ENCODE results near the gene TMEM234.
"Not testable (repeated sequence)": the region's sequence is repeated elsewhere in the genome, so short reads cannot be mapped to it uniquely, and the experiment has no call there.

The TMEM234 gene

GRCh38 chr1:32265846-32266245, 43.7 kb upstream of the TMEM234 start:
- Histone ChIP-seq H4K20me1 (ENCODE audit: insufficient read depth, low read length) (no peaks in the 10 kb centered on the region), H3K27ac (ENCODE audit: low read length) (no peak overlapping the region), H3K9ac (ENCODE audit: low read length) (no peak overlapping the region), H2AFZ (ENCODE audit: low read length) (no peak overlapping the region), H3K27me3 (replicated peaks; ENCODE audit: insufficient read depth, low read length) (no peaks in the 10 kb centered on the region), H3K4me3 (ENCODE audit: low read length) (no peak overlapping the region), H3F3A (ENCODE audit: insufficient read depth, low read length) (no peaks in the 10 kb centered on the region), H3K9me2 (replicated peaks; ENCODE audit: insufficient read depth, low read length) (no peaks in the 10 kb centered on the region), H3K36me3 (replicated peaks; ENCODE audit: insufficient read depth, low read length) (no peaks in the 10 kb centered on the region), H3K9me3 (replicated peaks; ENCODE audit: insufficient read depth, low read length) (no peaks in the 10 kb centered on the region), H3K79me2 (ENCODE audit: low read length) (no peaks in the 10 kb centered on the region), H3K4me1 (ENCODE audit: low read length) (peaks cover 9% of the 10 kb centered on the region; the same call in 1 of the 2 replicates), H3K4me2 (ENCODE audit: low read depth, low read length) (no peak overlapping the region)
- no peak for DNase-seq
- TF ChIP-seq EZH2 (optimal IDR thresholded peaks at IDR 0.05; ENCODE audit: low read depth, low read length), result no peak
- no peak for TF ChIP-seq EZH2phosphoT487 (IDR thresholded peaks at IDR 0.05; ENCODE audit: low read length)
- TF ChIP-seq, protein P1, sequence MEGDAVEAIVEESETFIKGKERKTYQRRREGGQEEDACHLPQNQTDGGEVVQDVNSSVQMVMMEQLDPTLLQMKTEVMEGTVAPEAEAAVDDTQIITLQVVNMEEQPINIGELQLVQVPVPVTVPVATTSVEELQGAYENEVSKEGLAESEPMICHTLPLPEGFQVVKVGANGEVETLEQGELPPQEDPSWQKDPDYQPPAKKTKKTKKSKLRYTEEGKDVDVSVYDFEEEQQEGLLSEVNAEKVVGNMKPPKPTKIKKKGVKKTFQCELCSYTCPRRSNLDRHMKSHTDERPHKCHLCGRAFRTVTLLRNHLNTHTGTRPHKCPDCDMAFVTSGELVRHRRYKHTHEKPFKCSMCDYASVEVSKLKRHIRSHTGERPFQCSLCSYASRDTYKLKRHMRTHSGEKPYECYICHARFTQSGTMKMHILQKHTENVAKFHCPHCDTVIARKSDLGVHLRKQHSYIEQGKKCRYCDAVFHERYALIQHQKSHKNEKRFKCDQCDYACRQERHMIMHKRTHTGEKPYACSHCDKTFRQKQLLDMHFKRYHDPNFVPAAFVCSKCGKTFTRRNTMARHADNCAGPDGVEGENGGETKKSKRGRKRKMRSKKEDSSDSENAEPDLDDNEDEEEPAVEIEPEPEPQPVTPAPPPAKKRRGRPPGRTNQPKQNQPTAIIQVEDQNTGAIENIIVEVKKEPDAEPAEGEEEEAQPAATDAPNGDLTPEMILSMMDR (IDR thresholded peaks at IDR 0.05; ENCODE audit: low read length), result no peak

DNA sequence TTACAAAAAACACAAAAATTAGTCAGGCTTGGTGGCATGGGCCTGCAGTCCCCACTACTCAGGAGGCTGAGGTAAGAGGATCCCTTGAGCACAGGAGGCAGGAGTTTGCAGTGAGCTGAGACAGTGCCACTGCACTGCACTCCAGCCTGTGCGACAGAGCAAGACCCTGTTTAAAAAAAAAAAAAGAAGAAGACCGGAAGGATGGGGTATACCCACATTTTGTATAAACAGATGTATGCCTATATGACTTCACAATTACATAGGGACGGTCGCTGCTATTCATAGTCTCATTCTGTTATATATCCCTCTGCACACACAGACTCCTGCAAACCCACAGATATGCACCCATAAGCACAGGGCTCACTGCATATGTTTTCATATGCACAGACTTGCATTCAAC, 41.6 kb upstream of the TMEM234 start:
- Histone ChIP-seq H3K4me3 (ENCODE audit: low read length) (no peak overlapping the region), H3K4me2 (ENCODE audit: low read depth, low read length) (no peak overlapping the region), H3K9me3 (replicated peaks; ENCODE audit: insufficient read depth, low read length) (no peaks in the 10 kb centered on the region), H3K79me2 (ENCODE audit: low read length) (no peaks in the 10 kb centered on the region), H3K27ac (ENCODE audit: low read length) (no peak overlapping the region), H3K9ac (ENCODE audit: low read length) (no peak overlapping the region), H3F3A (ENCODE audit: insufficient read depth, low read length) (no peaks in the 10 kb centered on the region), H3K27me3 (replicated peaks; ENCODE audit: insufficient read depth, low read length) (no peaks in the 10 kb centered on the region), H2AFZ (ENCODE audit: low read length) (no peak overlapping the region), H4K20me1 (ENCODE audit: insufficient read depth, low read length) (no peaks in the 10 kb centered on the region), H3K36me3 (replicated peaks; ENCODE audit: insufficient read depth, low read length) (no peaks in the 10 kb centered on the region), H3K4me1 (ENCODE audit: low read length) (peaks cover 9% of the 10 kb centered on the region; the same call in 1 of the 2 replicates), H3K9me2 (replicated peaks; ENCODE audit: insufficient read depth, low read length) (no peaks in the 10 kb centered on the region)
- TF ChIP-seq EZH2phosphoT487 (IDR thresholded peaks at IDR 0.05; ENCODE audit: low read length) (no peak), EZH2 (optimal IDR thresholded peaks at IDR 0.05; ENCODE audit: low read depth, low read length) (no peak)
- TF ChIP-seq, protein P1 (IDR thresholded peaks at IDR 0.05; ENCODE audit: low read length), result no peak
- no peak for DNase-seq

- H3K4me3 ChIP-seq (ENCODE audit: low read length); DNase-seq; H2AFZ ChIP-seq (ENCODE audit: low read length); H4K20me1 ChIP-seq (ENCODE audit: insufficient read depth, low read length); H3K4me1 ChIP-seq (ENCODE audit: low read length); H3K9me2 ChIP-seq (replicated peaks; ENCODE audit: insufficient read depth, low read length); H3K27me3 ChIP-seq (replicated peaks; ENCODE audit: insufficient read depth, low read length); H3K9ac ChIP-seq (ENCODE audit: low read length); H3K36me3 ChIP-seq (replicated peaks; ENCODE audit: insufficient read depth, low read length); H3K79me2 ChIP-seq (ENCODE audit: low read length); H3K27ac ChIP-seq (ENCODE audit: low read length); H3K9me3 ChIP-seq (replicated peaks; ENCODE audit: insufficient read depth, low read length); H3F3A ChIP-seq (ENCODE audit: insufficient read depth, low read length); H3K4me2 ChIP-seq (ENCODE audit: low read depth, low read length): not testable (repeated sequence)
Observed at GRCh38 chr1:32263236-32263593, 41.1 kb upstream of the TMEM234 start.

- Histone ChIP-seq H3K27ac (ENCODE audit: low read length) (peak overlapping the region; percentile 24; the same call in 1 of the 2 replicates), H3K36me3 (replicated peaks; ENCODE audit: insufficient read depth, low read length) (no peaks in the 10 kb centered on the region), H3K9ac (ENCODE audit: low read length) (no peak overlapping the region), H3K4me2 (ENCODE audit: low read depth, low read length) (peak overlapping the region; percentile 43; the same call in 1 of the 2 replicates), H3K27me3 (replicated peaks; ENCODE audit: insufficient read depth, low read length) (no peaks in the 10 kb centered on the region), H2AFZ (ENCODE audit: low read length) (0 out of 2 replicates have a peak overlapping the region, but pooled peaks have one; percentile 35), H3K9me3 (replicated peaks; ENCODE audit: insufficient read depth, low read length) (no peaks in the 10 kb centered on the region), H3K4me3 (ENCODE audit: low read length) (0 out of 2 replicates have a peak overlapping the region, but pooled peaks have one; percentile 6), H4K20me1 (ENCODE audit: insufficient read depth, low read length) (no peaks in the 10 kb centered on the region), H3K79me2 (ENCODE audit: low read length) (no peaks in the 10 kb centered on the region), H3K9me2 (replicated peaks; ENCODE audit: insufficient read depth, low read length) (no peaks in the 10 kb centered on the region), H3K4me1 (ENCODE audit: low read length) (peaks cover 22% of the 10 kb centered on the region), H3F3A (ENCODE audit: insufficient read depth, low read length) (no peaks in the 10 kb centered on the region)
- DNase-seq, result no peak
- no peak for TF ChIP-seq EZH2 (optimal IDR thresholded peaks at IDR 0.05; ENCODE audit: low read depth, low read length)
- TF ChIP-seq EZH2phosphoT487 (IDR thresholded peaks at IDR 0.05; ENCODE audit: low read length), result no peak
- TF ChIP-seq, protein P1 (IDR thresholded peaks at IDR 0.05; ENCODE audit: low read length), result no peak
Observed at GRCh38 chr1:32257227-32257508, 35.0 kb upstream of the TMEM234 start.
